HCT116 (cell line): Measurements from ENCODE around the gene AMHR2. TPM values are rescaled to one million over a fixed set of nuclear protein-coding genes. Genes with fewer than 3 reads are reported as not detected.

ENCODE experiments used
- ATAC-seq: fragments of 200-7000 bp; cut with Tn5 transposase; 2 replicates; pipeline ENCODE4 v1.9.1; 2020; ENCODE audit warnings: mild to moderate bottlenecking, moderate library complexity
- BruUV-seq: library from RNA; stranded (reverse); fragments of 400-500 nt; replicated peaks from 2 replicates; lab custom pipeline; 2021; lab: Mats Ljungman, UMichigan
- CTCF ChIA-PET: fragments of 300-600 bp; sonication (Branson Sonifier 250); formaldehyde crosslinking; loops from one replicate; lab custom pipeline; 2021; ENCODE audit warnings: antibody characterized with exemption; lab: Charles Lee
- POLR2A ChIA-PET: fragments of 300-600, 350-600 bp; sonication (Branson Sonifier 250); formaldehyde crosslinking; loops from one replicate; lab custom pipeline; 2021; ENCODE audit warnings: antibody characterized with exemption; lab: Charles Lee
- RAD21 ChIA-PET, 2 experiments: fragments of 300-600 bp; sonication (Branson Sonifier 250); formaldehyde crosslinking; loops; one replicate each; lab custom pipeline; 2023; ENCODE audit warnings: low total read pairs in 2 of 2; ENCODE audit not compliant: uncharacterized antibody in 2 of 2, unreplicated experiment in 2 of 2, low non-redundant PET in 1 of 2; lab: Charles Lee
- DNase-seq: peaks from one replicate; pipeline ENCODE4 v3.0.0-alpha.2; 2010; ENCODE audit warnings: low read depth, low spot score
- H2AFZ ChIP-seq: fragments of 200-600 bp; shearing (Covaris generic), sonication (generic); 2 replicates; pipeline ENCODE4 v1.6.1; 2017; ENCODE audit warnings: low read depth, mixed run types, mixed read lengths, antibody characterized with exemption, low read length; ENCODE audit not compliant: poor library complexity, severe bottlenecking
- H3K27ac ChIP-seq: 2 replicates; pipeline ENCODE4 v1.5.1; 2012; ENCODE audit warnings: low read depth, low read length
- H3K27me3 ChIP-seq: fragments of 200-600 bp; sonication (generic); 2 replicates; pipeline ENCODE4 v1.6.1; 2016; ENCODE audit warnings: mixed run types, low read length, mixed read lengths; ENCODE audit not compliant: insufficient read depth
- H3K36me3 ChIP-seq, 2 experiments: fragments of 200-500 bp in 1 of 2; fragments of 200-600 bp in 1 of 2; sonication (Bioruptor generic) in 1 of 2; sonication (generic) in 1 of 2; 2 replicates each; pipeline versions ENCODE4 v1.5.1 to v1.6.1; 2014 to 2016; ENCODE audit warnings: low read length in 2 of 2, inconsistent platforms in 1 of 2, mixed read lengths in 1 of 2, mixed run types in 1 of 2; ENCODE audit not compliant: insufficient read depth in 2 of 2, control insufficient read depth in 1 of 2
- H3K4me1 ChIP-seq, 2 experiments: fragments of 200-600 bp in 1 of 2; sonication (generic) in 1 of 2; 2 replicates each; pipeline versions ENCODE4 v1.5.1 to v1.6.1; 2012 to 2017; ENCODE audit warnings: low read length in 2 of 2, inconsistent platforms in 1 of 2, mild to moderate bottlenecking in 1 of 2, mixed read lengths in 1 of 2, mixed run types in 1 of 2, moderate library complexity in 1 of 2; ENCODE audit not compliant: insufficient read depth in 2 of 2, control insufficient read depth in 1 of 2
- H3K4me2 ChIP-seq: fragments of 200-600 bp; sonication (generic); 2 replicates; pipeline ENCODE4 v1.6.1; 2017; ENCODE audit warnings: mixed run types, low read length, mixed read lengths
- H3K4me3 ChIP-seq, 2 experiments: fragments of 200-600 bp in 1 of 2; sonication (generic) in 1 of 2; replicated peaks in 1 of 2; 2 replicates each; pipeline ENCODE4 v1.5.1; 2011 to 2016; ENCODE audit warnings: low read length in 2 of 2, control low read depth in 1 of 2, low read depth in 1 of 2, mild to moderate bottlenecking in 1 of 2, mixed read lengths in 1 of 2, mixed run types in 1 of 2
- H3K79me2 ChIP-seq: fragments of 200-600 bp; sonication (generic); 2 replicates; pipeline ENCODE4 v1.6.1; 2017; ENCODE audit warnings: mild to moderate bottlenecking, mixed run types, low read length, moderate library complexity, mixed read lengths; ENCODE audit not compliant: insufficient read depth
- H3K9ac ChIP-seq: fragments of 200-600 bp; sonication (generic); 2 replicates; pipeline ENCODE4 v1.6.1; 2016; ENCODE audit warnings: low read length, mixed read lengths
- H3K9me2 ChIP-seq: fragments of 200-600 bp; sonication (generic), shearing (Covaris generic); 2 replicates; pipeline ENCODE4 v1.6.1; 2017; ENCODE audit warnings: mixed run types, mild to moderate bottlenecking, moderate library complexity; ENCODE audit not compliant: insufficient read depth
- H3K9me3 ChIP-seq, 2 experiments: fragments of 200-500 bp in 1 of 2; fragments of 200-600 bp in 1 of 2; sonication (Bioruptor generic) in 1 of 2; sonication (generic) in 1 of 2; 2 replicates each; pipeline ENCODE4 v1.6.1; 2014 to 2017; ENCODE audit warnings: low read length in 2 of 2, mixed read lengths in 2 of 2, inconsistent platforms in 1 of 2, low read depth in 1 of 2, mild to moderate bottlenecking in 1 of 2, mixed run types in 1 of 2, moderate library complexity in 1 of 2; ENCODE audit not compliant: control insufficient read depth in 1 of 2, insufficient read depth in 1 of 2
- H4K20me1 ChIP-seq: fragments of 200-600 bp; sonication (generic), shearing (Covaris generic); 2 replicates; pipeline ENCODE4 v1.6.1; 2017; ENCODE audit warnings: mixed run types, mild to moderate bottlenecking, moderate library complexity; ENCODE audit not compliant: insufficient read depth
- CBX3 ChIP-seq: IDR thresholded peaks from 2 replicates; pipeline ENCODE4 v1.6.1; 2012; ENCODE audit warnings: low read depth
- MAX ChIP-seq: IDR thresholded peaks from 2 replicates; pipeline ENCODE4 v1.6.1; 2012
- POLR2AphosphoS5 ChIP-seq: IDR thresholded peaks from 2 replicates; pipeline ENCODE4 v1.6.1; 2011; ENCODE audit warnings: mild to moderate bottlenecking, low read depth, low read length, moderate library complexity
- REST ChIP-seq: IDR thresholded peaks from 2 replicates; pipeline ENCODE4 v1.6.1; 2012; ENCODE audit warnings: low read depth
- SP1 ChIP-seq: IDR thresholded peaks from 2 replicates; pipeline ENCODE4 v1.6.1; 2012; ENCODE audit warnings: low read depth
- ZNF274 ChIP-seq: fragments of 200-500 bp; sonication (Bioruptor generic); IDR thresholded peaks from 2 replicates; pipeline ENCODE4 v1.6.1; 2014; ENCODE audit warnings: mild to moderate bottlenecking, low read depth, low read length, inconsistent platforms
- intact Hi-C: fragments of 100-400 bp; cut with micrococcal nuclease; formaldehyde crosslinking; loops from 2 replicates; pipeline ENCODE4 v1.10.0; 2022
- total RNA-seq: library from RNA; stranded (reverse); gene quantifications from one replicate; pipeline ENCODE4 v1.2.1, GENCODE V29; 2021; ENCODE audit not compliant: unreplicated experiment

Gene AMHR2
- total RNA-seq, 1 experiment from 2014 or later = not detected

GRCh38 chr12:53402871-53403270, 20.8 kb upstream of the AMHR2 start:
- ChIA-PET POLR2A (no interaction called here), CTCF (no interaction called here)
- TF ChIP-seq ZNF274 (no peak), POLR2AphosphoS5 (no peak), MAX (no peak), CBX3 (no peak), REST (no peak), SP1 (no peak)

More at GRCh38 chr12:53402871-53403270, 20.8 kb upstream of the AMHR2 start:
- peaks cover 3 to 6% of the 10 kb centered on the region in 2 experiments; a peak in 2 of 4 replicates for H3K36me3 ChIP-seq
- no peaks in the 10 kb centered on the region; a peak in 1 of 4 replicates for H3K4me1 ChIP-seq
- H3K4me3 ChIP-seq = no peak overlapping the region
- DNase-seq (no peak), ATAC-seq (no peak)
- no peak overlapping the region for H3K27ac ChIP-seq
- H3K79me2 ChIP-seq = peaks cover 82% of the 10 kb centered on the region
- BruUV-seq = no TSS peak
- 0 out of 2 replicates have a peak, but pooled peaks cover 4% of the 10 kb centered on the region for H4K20me1 ChIP-seq
- no peak overlapping the region for H3K4me2 ChIP-seq
- H3K9me3 ChIP-seq = no peaks in the 10 kb centered on the region
- H2AFZ ChIP-seq = no peak overlapping the region
- RAD21 ChIA-PET = no interaction called here
- H3K9ac ChIP-seq = no peak overlapping the region
- no peaks in the 10 kb centered on the region for H3K9me2 ChIP-seq
- H3K27me3 ChIP-seq = no peaks in the 10 kb centered on the region
- intact Hi-C loops = no loop called here
